Endothelial cell of umbilical vein (primary cell): ENCODE measurements around the gene PXT1. TPM values are rescaled to one million over a fixed set of nuclear protein-coding genes. Genes with fewer than 3 reads are reported as not detected.
"Not testable (repeated sequence)": the region's sequence is repeated elsewhere in the genome, so short reads cannot be mapped to it uniquely, and the experiment has no call there.

Experiments
- BruUV-seq: library from RNA; stranded (reverse); fragments of 400-500 nt; replicated peaks from 2 replicates; lab custom pipeline; 2021; lab: Mats Ljungman, UMichigan
- CTCF ChIA-PET: fragments of 300-600, 350-600 bp; sonication (Branson Sonifier 250); formaldehyde crosslinking; loops from one replicate; lab custom pipeline; 2021; ENCODE audit warnings: antibody characterized with exemption, inconsistent platforms; lab: Charles Lee
- POLR2A ChIA-PET: fragments of 300-600, 350-600 bp; sonication (Branson Sonifier 250); formaldehyde crosslinking; loops from one replicate; lab custom pipeline; 2021; ENCODE audit warnings: antibody characterized with exemption, inconsistent platforms; lab: Charles Lee
- DNase-seq: peaks from one replicate; pipeline ENCODE4 v3.0.0-alpha.2; 2011; ENCODE audit warnings: low read depth, low spot score
- FAIRE-seq: peaks from 2 replicates; lab custom pipeline; 2011; peaks lifted over from hg19 to GRCh38; lab: Jason Lieb, UNC
- H2AFZ ChIP-seq: 2 replicates; pipeline ENCODE4 v1.6.0; 2012; ENCODE audit warnings: low read depth, low read length, control low read depth, inconsistent platforms
- H3K27ac ChIP-seq: 2 replicates; pipeline ENCODE4 v1.5.1; 2011; ENCODE audit warnings: low read depth, mild to moderate bottlenecking, control low read depth, low read length, moderate library complexity; ENCODE audit not compliant: insufficient read depth
- H3K27me3 ChIP-seq, 2 experiments: 2 replicates each; pipeline versions ENCODE4 v1.6.0 to v1.6.1; 2011; ENCODE audit warnings: low read length in 2 of 2, mixed read lengths in 1 of 2; ENCODE audit not compliant: control insufficient read depth in 2 of 2, insufficient read depth in 2 of 2
- H3K36me3 ChIP-seq, 2 experiments: 2 replicates in 1 of 2; 3 replicates in 1 of 2; pipeline ENCODE4 v1.5.1; 2011; ENCODE audit warnings: low read length in 2 of 2, mild to moderate bottlenecking in 1 of 2, moderate library complexity in 1 of 2; ENCODE audit not compliant: control insufficient read depth in 2 of 2, insufficient read depth in 2 of 2; ENCODE audit errors: extremely low read depth in 1 of 2
- H3K4me1 ChIP-seq: 3 replicates; pipeline ENCODE4 v1.5.1; 2011; ENCODE audit warnings: mild to moderate bottlenecking, low read length; ENCODE audit not compliant: control insufficient read depth, insufficient read depth; ENCODE audit errors: extremely low read depth
- H3K4me2 ChIP-seq: 2 replicates; pipeline ENCODE4 v1.6.1; 2011; ENCODE audit warnings: low read length, control low read depth, mixed read lengths; ENCODE audit not compliant: insufficient read depth
- H3K4me3 ChIP-seq, 3 experiments: fragments of 200-600 bp in 1 of 3; sonication (generic), shearing (Covaris generic) in 1 of 3; replicated peaks in 1 of 3; 2 replicates each; pipeline ENCODE4 v1.5.1; 2011 to 2016; ENCODE audit warnings: control low read depth in 3 of 3, low read length in 3 of 3, mild to moderate bottlenecking in 2 of 3, inconsistent platforms in 1 of 3, low read depth in 1 of 3, moderate library complexity in 1 of 3; ENCODE audit not compliant: insufficient read depth in 1 of 3
- H3K79me2 ChIP-seq: 2 replicates; pipeline ENCODE4 v1.6.0; 2012; ENCODE audit warnings: low read length, inconsistent platforms; ENCODE audit not compliant: control insufficient read depth, insufficient read depth
- H3K9ac ChIP-seq: replicated peaks from 2 replicates; pipeline ENCODE3; 2011; ENCODE audit warnings: low read length, control low read depth; ENCODE audit not compliant: insufficient read depth; ENCODE audit errors: extremely low read depth
- H3K9me1 ChIP-seq: replicated peaks from 3 replicates; pipeline ENCODE4 v1.6.0; 2011; ENCODE audit warnings: mild to moderate bottlenecking, low read length; ENCODE audit not compliant: control insufficient read depth, insufficient read depth; ENCODE audit errors: extremely low read depth
- H3K9me3 ChIP-seq: replicated peaks from 2 replicates; pipeline ENCODE4 v1.5.1; 2012; ENCODE audit warnings: low read length, inconsistent platforms; ENCODE audit not compliant: control insufficient read depth, insufficient read depth
- H4K20me1 ChIP-seq: replicated peaks from 2 replicates; pipeline ENCODE3; 2011; ENCODE audit warnings: mild to moderate bottlenecking, low read length; ENCODE audit not compliant: control insufficient read depth, insufficient read depth; ENCODE audit errors: extremely low read depth
- POLR2A ChIP-seq: IDR thresholded peaks from 2 replicates; pipeline ENCODE4 v1.6.1; 2012; ENCODE audit warnings: low read depth, mild to moderate bottlenecking, control low read depth, low read length
- dilution Hi-C: fragments of 300-500 bp; cut with MboI; formaldehyde crosslinking; loops from one replicate; pipeline ENCODE4 v1.15.0; 2019; ENCODE audit warnings: low sequenced_read_pairs; ENCODE audit not compliant: extremely low pct_ligation_motif_present
- intact Hi-C: fragments of 100-400 bp; cut with micrococcal nuclease; formaldehyde crosslinking; loops from one replicate; pipeline ENCODE4 v1.10.0; 2022
- polyA plus RNA-seq, 4 experiments: library from polyadenylated mRNA; depleted of rRNA in 3 of 4; stranded (reverse) in 3 of 4; unstranded in 1 of 4; fragments of >200 nt; gene quantifications; 2 replicates each; pipeline versions ENCODE4 v1.2.1 to v1.2.3, GENCODE V29; 2011 to 2012; ENCODE audit warnings: missing spikeins in 1 of 4
- total RNA-seq: library from RNA; stranded (reverse); gene quantifications from 2 replicates; pipeline ENCODE4 v1.2.3, GENCODE V29; 2021

PXT1 gene
- total and polyA plus RNA-seq, 2 donors (not counting 3 experiments of a cell fraction or from before 2014, with no cell fraction given) = not detected

DNA sequence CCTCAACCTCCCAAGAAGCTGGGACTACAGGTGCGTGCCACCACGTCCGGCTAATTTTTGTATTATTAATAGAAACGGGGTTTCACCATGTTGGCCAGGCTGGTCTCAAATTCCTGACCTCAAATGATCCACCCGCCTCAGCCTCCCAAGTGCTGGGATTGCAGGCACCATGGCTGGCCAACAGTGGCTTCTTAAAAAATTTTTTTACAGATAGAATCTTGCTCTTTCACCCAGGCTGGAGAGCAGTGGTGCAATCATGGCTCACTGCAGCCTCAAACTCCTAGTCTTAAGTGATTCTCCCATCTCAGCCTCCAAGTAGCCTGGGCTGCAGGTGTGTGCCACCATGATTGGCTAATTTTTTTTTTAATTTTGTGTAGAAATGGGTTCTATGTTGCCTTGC lies 40.7 kb upstream of the PXT1 start:
- H2AFZ ChIP-seq, H3K27ac ChIP-seq, BruUV-seq, H3K9ac ChIP-seq, H3K4me3 ChIP-seq, H3K79me2 ChIP-seq, CTCF ChIA-PET, dilution Hi-C loops, H3K27me3 ChIP-seq, H4K20me1 ChIP-seq, DNase-seq, H3K9me3 ChIP-seq, FAIRE-seq, H3K9me1 ChIP-seq, H3K4me1 ChIP-seq, intact Hi-C loops, H3K4me2 ChIP-seq, POLR2A ChIA-PET: not testable (repeated sequence)
- H3K36me3 ChIP-seq = peaks cover 9 to 11% of the 10 kb centered on the region in 2 experiments

DNA sequence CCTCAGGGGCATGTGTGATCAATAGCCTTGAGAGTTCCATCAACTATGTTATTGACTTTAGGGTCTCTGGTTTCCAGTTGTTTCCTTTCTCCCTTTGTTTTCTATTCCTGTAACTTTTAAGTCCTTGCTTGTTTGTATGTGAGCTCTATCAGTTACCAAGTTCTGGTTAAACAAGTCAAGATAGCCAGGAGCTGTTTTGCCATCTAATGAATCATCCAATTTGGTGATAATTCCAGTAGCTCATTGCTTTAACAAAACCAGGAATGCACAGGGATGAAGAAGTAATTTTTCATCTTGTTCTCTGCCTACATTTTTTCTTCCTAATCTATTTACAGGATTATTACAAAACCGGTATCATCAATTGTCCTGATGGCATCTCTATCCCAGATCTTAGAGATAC lies 36.6 kb upstream of the PXT1 start:
- CTCF ChIA-PET = interaction anchor here (0.6 to 0.9 kb wide), 2 partner anchors 14 to 56 kb away, joined by 3 read pairs; no protein-coding TSS in a partner anchor
- H3K27ac ChIP-seq = no peak overlapping the region
- no peak overlapping the region for H2AFZ ChIP-seq
- intact Hi-C loops (no loop called here), dilution Hi-C loops (no loop called here)
- BruUV-seq = no TSS peak
- no peak for FAIRE-seq
- no peaks in the 10 kb centered on the region for H3K9me3 ChIP-seq
- H3K4me3 ChIP-seq = no peak overlapping the region
- H4K20me1 ChIP-seq = no peaks in the 10 kb centered on the region
- H3K27me3 ChIP-seq = no peaks in the 10 kb centered on the region
- DNase-seq = no peak
- no peak overlapping the region for H3K9ac ChIP-seq
- POLR2A ChIA-PET = no interaction called here
- no peaks in the 10 kb centered on the region for H3K4me1 ChIP-seq
- no peaks in the 10 kb centered on the region for H3K79me2 ChIP-seq
- TF ChIP-seq POLR2A = no peak
- peaks cover 3 to 9% of the 10 kb centered on the region in 2 experiments for H3K36me3 ChIP-seq
- no peaks in the 10 kb centered on the region for H3K9me1 ChIP-seq
- H3K4me2 ChIP-seq = no peak overlapping the region
